ENCODE measurements around the gene DLG2. TPM values are rescaled to one million over a fixed set of nuclear protein-coding genes. Genes with fewer than 3 reads are reported as not detected.

DLG2 gene
- total and polyA plus RNA-seq, 2 donors (not counting 3 experiments of a cell fraction or from before 2014, with no cell fraction given): 0.15 to 1.1 TPM

DNA sequence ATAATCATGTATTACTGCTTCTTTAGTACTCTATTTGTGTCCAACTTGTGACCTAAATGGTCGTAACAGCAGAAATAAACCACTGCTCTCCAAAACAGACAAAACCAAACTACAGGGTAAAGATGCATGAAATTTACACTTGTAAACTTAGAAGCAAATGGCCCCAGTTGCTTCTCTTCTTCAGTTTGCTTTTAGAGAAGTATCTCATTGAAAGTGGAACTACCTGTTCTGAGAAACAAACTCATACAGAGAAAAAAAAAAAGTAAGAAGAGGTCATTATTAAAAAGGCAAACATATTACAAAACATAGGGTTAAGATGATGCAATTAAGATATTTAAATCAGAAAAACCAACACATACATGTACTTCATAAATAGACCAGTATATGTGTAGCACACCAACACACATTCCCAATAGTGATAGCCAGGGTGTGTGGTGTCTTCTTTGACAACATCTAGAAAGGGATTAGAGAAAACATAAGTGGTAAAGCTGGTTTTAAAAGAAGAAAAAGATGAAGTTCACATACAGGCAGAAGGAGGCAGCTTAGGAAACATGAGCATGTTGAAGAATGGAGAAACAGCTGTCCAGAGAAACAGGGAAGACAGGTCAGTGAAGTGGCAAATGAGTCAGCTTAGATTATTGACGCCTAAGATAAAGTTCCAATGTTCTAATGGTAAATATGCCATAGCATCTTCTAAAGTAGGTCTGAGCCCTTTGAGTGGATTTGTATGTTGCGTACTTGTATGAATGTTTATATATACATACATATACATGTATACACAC lies 1496.3 kb downstream of the DLG2 start:
- Histone ChIP-seq H3K27ac (ENCODE audit: insufficient read depth, low read depth, low read length) (no peak overlapping the region), H3K9me3 (replicated peaks; ENCODE audit: control insufficient read depth, insufficient read depth, low read length) (no peaks in the 10 kb centered on the region), H3K9me1 (replicated peaks; ENCODE audit: control insufficient read depth, extremely low read depth, insufficient read depth, low read length) (no peaks in the 10 kb centered on the region), H3K4me1 (ENCODE audit: control insufficient read depth, extremely low read depth, insufficient read depth, low read length) (no peaks in the 10 kb centered on the region), H4K20me1 (replicated peaks; ENCODE audit: control insufficient read depth, extremely low read depth, insufficient read depth, low read length) (no peaks in the 10 kb centered on the region), H2AFZ (ENCODE audit: low read depth, low read length) (no peak overlapping the region), H3K9ac (replicated peaks; ENCODE audit: extremely low read depth, insufficient read depth, low read length) (no peak overlapping the region), H3K79me2 (ENCODE audit: control insufficient read depth, insufficient read depth, low read length) (no peaks in the 10 kb centered on the region), H3K27me3 (ENCODE audit: control insufficient read depth in 2 of 2, insufficient read depth in 2 of 2, low read length in 2 of 2) (no peaks in the 10 kb centered on the region), H3K4me3 (replicated peaks in 1 of 3; ENCODE audit: insufficient read depth in 1 of 3, low read depth in 1 of 3, low read length in 3 of 3) (no peak overlapping the region), H3K4me2 (ENCODE audit: insufficient read depth, low read length) (no peak overlapping the region), H3K36me3 (ENCODE audit: control insufficient read depth in 2 of 2, extremely low read depth in 1 of 2, insufficient read depth in 2 of 2, low read length in 2 of 2) (no peaks in the 10 kb centered on the region)
- ChIA-PET POLR2A (no interaction called here), CTCF (no interaction called here)
- FAIRE-seq: no peak
- BruUV-seq (replicated peaks): no TSS peak
- TF ChIP-seq, protein P1, sequence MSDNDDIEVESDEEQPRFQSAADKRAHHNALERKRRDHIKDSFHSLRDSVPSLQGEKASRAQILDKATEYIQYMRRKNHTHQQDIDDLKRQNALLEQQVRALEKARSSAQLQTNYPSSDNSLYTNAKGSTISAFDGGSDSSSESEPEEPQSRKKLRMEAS (IDR thresholded peaks at IDR 0.05; ENCODE audit: insufficient read depth, insufficient read length): no peak
- TF ChIP-seq MYC (IDR thresholded peaks at IDR 0.05; ENCODE audit: low read depth, low read length) (no peak), POLR2AphosphoS5 (IDR thresholded peaks at IDR 0.05; ENCODE audit: insufficient read depth, low read depth, low read length) (no peak), GATA2 (IDR thresholded peaks at IDR 0.05; ENCODE audit: insufficient read depth, insufficient read length, low read depth, low read length) (no peak), EZH2 (IDR thresholded peaks at IDR 0.05; ENCODE audit: borderline replicate concordance, low read depth, low read length, severe bottlenecking) (no peak), JUN (IDR thresholded peaks at IDR 0.05; ENCODE audit: borderline replicate concordance, insufficient read depth, insufficient read length, low read depth) (no peak), POLR2A (IDR thresholded peaks at IDR 0.05; ENCODE audit: low read depth, low read length) (no peak), FOS (IDR thresholded peaks at IDR 0.05; ENCODE audit: borderline replicate concordance, insufficient read depth, low read length) (no peak)
- TF ChIP-seq, protein P2, sequence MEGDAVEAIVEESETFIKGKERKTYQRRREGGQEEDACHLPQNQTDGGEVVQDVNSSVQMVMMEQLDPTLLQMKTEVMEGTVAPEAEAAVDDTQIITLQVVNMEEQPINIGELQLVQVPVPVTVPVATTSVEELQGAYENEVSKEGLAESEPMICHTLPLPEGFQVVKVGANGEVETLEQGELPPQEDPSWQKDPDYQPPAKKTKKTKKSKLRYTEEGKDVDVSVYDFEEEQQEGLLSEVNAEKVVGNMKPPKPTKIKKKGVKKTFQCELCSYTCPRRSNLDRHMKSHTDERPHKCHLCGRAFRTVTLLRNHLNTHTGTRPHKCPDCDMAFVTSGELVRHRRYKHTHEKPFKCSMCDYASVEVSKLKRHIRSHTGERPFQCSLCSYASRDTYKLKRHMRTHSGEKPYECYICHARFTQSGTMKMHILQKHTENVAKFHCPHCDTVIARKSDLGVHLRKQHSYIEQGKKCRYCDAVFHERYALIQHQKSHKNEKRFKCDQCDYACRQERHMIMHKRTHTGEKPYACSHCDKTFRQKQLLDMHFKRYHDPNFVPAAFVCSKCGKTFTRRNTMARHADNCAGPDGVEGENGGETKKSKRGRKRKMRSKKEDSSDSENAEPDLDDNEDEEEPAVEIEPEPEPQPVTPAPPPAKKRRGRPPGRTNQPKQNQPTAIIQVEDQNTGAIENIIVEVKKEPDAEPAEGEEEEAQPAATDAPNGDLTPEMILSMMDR (IDR thresholded peaks at IDR 0.05; ENCODE audit: extremely low read depth in 1 of 2, insufficient read depth in 1 of 2, low read depth in 1 of 2, low read length in 2 of 2): no peak
- no peak for DNase-seq (ENCODE audit: low read depth, low spot score)
- dilution Hi-C loops (cut with MboI; ENCODE audit: extremely low pct_ligation_motif_present, low sequenced_read_pairs) (no loop called here), intact Hi-C loops (cut with micrococcal nuclease) (no loop called here)
